Stimulated activated CD4-positive, alpha-beta T cell treated with anti-CD3 and anti-CD28 coated beads, Interleukin-2, amount 100 ng/mL, for 24 hours (primary cell): ENCODE results near the gene XPNPEP1.
"Not testable (repeated sequence)": the region's sequence is repeated elsewhere in the genome, so short reads cannot be mapped to it uniquely, and the experiment has no call there.

Experiments used
- DNase-seq, 2 donors: peaks; one replicate each; pipeline ENCODE4 v3.0.0-alpha.2; 2020

XPNPEP1 gene

GRCh38 chr10:109922358-109922975 lies 844 bp downstream of the XPNPEP1 start:
- no peak for DNase-seq

- peak in 1 of 2 donors; percentile 20 for DNase-seq
Observed at GRCh38 chr10:109920016-109920415, 3.3 kb downstream of the XPNPEP1 start.

- DNase-seq = no peak
Observed at GRCh38 chr10:109919220-109919619, 4.1 kb downstream of the XPNPEP1 start.

- not testable (repeated sequence) for DNase-seq
Observed at GRCh38 chr10:109918707-109919106, 4.6 kb downstream of the XPNPEP1 start.

- no peak for DNase-seq
Observed at GRCh38 chr10:109915566-109915965, 7.7 kb downstream of the XPNPEP1 start.

GRCh38 chr10:109914966-109915365 lies 8.3 kb downstream of the XPNPEP1 start:
- peak in 1 of 2 donors; percentile 39 for DNase-seq

GRCh38 chr10:109913306-109913892 lies 9.9 kb downstream of the XPNPEP1 start:
- no peak for DNase-seq

- no peak for DNase-seq
Observed at GRCh38 chr10:109912335-109913281, 10.7 kb downstream of the XPNPEP1 start.

- no peak for DNase-seq
Observed at GRCh38 chr10:109911903-109912302, 11.4 kb downstream of the XPNPEP1 start.

GRCh38 chr10:109906316-109906715 lies 17.0 kb downstream of the XPNPEP1 start:
- no peak for DNase-seq

- DNase-seq = no peak
Observed at GRCh38 chr10:109904397-109904796, 18.9 kb downstream of the XPNPEP1 start.

- no peak for DNase-seq
Observed at GRCh38 chr10:109902992-109903947, 20.0 kb downstream of the XPNPEP1 start.

GRCh38 chr10:109899356-109900331 lies 23.7 kb downstream of the XPNPEP1 start:
- DNase-seq = no peak

GRCh38 chr10:109898666-109899355 lies 24.5 kb downstream of the XPNPEP1 start:
- DNase-seq = no peak

- DNase-seq = no peak
Observed at GRCh38 chr10:109898007-109898406, 25.3 kb downstream of the XPNPEP1 start.

- DNase-seq = no peak
Observed at GRCh38 chr10:109895848-109896247, 27.5 kb downstream of the XPNPEP1 start.

GRCh38 chr10:109895095-109895818 lies 28.1 kb downstream of the XPNPEP1 start:
- no peak for DNase-seq

GRCh38 chr10:109894516-109894915 lies 28.8 kb downstream of the XPNPEP1 start:
- DNase-seq = no peak

- no peak for DNase-seq
Observed at GRCh38 chr10:109893386-109893785, 29.9 kb downstream of the XPNPEP1 start.

GRCh38 chr10:109892931-109893330 lies 30.4 kb downstream of the XPNPEP1 start:
- no peak for DNase-seq
